IPS DF 6.9 (cell line): ENCODE measurements around the gene HAL.

Experiments used
- DNase-seq: peaks from one replicate; pipeline ENCODE4 v3.0.0-alpha.2; 2013; ENCODE audit warnings: low read depth, low spot score
- H3K27ac ChIP-seq: one replicate; pipeline ENCODE4 v1.5.1; 2013; ENCODE audit warnings: low read length, control low read depth
- H3K27me3 ChIP-seq: 2 replicates; pipeline ENCODE4 v1.6.1; 2013; ENCODE audit warnings: mild to moderate bottlenecking, low read length; ENCODE audit not compliant: control insufficient read depth, insufficient read depth
- H3K36me3 ChIP-seq: 2 replicates; pipeline ENCODE4 v1.6.1; 2013; ENCODE audit warnings: low read length; ENCODE audit not compliant: control insufficient read depth, insufficient read depth
- H3K4me1 ChIP-seq: 2 replicates; pipeline ENCODE4 v1.6.1; 2013; ENCODE audit warnings: low read length; ENCODE audit not compliant: control insufficient read depth, insufficient read depth
- H3K4me3 ChIP-seq: 2 replicates; pipeline ENCODE4 v1.5.1; 2013; ENCODE audit warnings: mild to moderate bottlenecking, low read length
- H3K9me3 ChIP-seq: 2 replicates; pipeline ENCODE4 v1.6.1; 2013; ENCODE audit warnings: low read length, inconsistent platforms; ENCODE audit not compliant: control insufficient read depth, insufficient read depth
- WGBS: extraction: QIAGEN DNeasy Blood & Tissue Kit; methylation state at CpG from one replicate; pipeline ENCODE4 v1.1.7; 2013; ENCODE audit warnings: mixed read lengths, missing lambda C conversion rate; ENCODE audit not compliant: insufficient read length, insufficient coverage; 5-methylcytosine and 5-hydroxymethylcytosine counted together

Gene HAL

DNA sequence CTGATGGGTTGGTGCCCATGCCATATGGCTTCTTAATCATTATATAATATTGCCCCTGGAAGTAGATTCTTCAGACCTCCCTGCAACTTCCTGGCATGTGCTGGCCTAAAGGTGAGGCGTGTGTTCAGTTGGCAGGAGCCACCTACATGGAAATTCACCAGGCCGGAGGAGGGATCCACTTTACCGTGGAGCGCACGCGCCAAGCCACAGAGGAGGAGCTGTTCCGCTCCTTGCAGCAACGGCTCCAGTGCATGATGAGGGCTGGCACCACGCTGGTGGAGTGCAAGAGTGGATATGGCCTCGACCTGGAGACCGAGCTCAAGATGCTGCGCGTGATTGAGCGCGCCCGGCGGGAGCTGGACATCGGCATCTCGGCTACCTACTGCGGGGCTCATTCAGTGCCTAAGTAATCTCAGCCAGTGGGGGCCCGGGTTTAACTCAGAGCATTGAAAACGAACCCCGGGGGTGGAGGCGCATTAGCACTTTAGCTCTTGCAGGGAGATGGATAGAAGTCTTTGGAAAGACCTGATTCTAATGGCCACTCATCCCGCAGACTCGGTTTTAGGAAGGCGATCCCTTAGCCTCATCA, 39.5 kb downstream of the HAL start:
- Histone ChIP-seq H3K4me1 (0 out of 2 replicates have a peak, but pooled peaks cover 1% of the 10 kb centered on the region), H3K9me3 (no peaks in the 10 kb centered on the region), H3K4me3 (no peak overlapping the region), H3K27ac (no peak overlapping the region), H3K36me3 (no peaks in the 10 kb centered on the region), H3K27me3 (no peaks in the 10 kb centered on the region)
- WGBS: no CpG with 5 or more reads among the region's 27 CpGs
- no peak for DNase-seq

DNA sequence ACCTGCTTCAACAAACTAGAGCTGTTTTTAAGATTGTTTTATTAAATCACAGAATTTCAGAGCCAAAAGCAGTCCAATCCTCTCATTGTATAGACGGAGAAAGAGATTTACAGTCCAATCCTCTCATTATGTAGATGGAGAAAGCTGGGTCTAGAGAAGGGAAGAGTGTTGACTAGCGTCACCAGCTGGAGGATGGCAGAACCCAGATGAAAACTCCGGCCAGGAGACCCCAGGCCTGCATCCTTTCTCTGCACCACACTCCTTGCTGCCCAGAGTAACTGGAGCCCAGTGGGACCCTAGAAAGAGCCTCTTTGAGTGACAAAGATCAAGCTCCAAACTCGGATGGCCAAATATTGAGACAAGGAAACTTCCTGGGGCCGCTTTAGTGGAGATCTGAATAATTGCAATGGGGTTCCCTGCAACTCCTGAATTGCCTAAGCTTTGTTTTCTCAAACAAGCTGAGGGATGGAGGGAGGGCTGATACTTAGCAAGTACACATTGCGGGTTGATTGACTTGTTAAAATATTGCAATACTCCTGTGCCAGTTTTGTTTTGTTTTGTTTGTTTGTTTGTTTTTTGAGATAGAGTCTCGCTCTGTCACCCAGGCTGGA, 40.5 kb downstream of the HAL start:
- H3K36me3 ChIP-seq: no peaks in the 10 kb centered on the region
- DNase-seq: no peak
- H3K4me3 ChIP-seq: no peak overlapping the region
- no peaks in the 10 kb centered on the region for H3K27me3 ChIP-seq
- H3K9me3 ChIP-seq: no peaks in the 10 kb centered on the region
- H3K4me1 ChIP-seq: 0 out of 2 replicates have a peak, but pooled peaks cover 1% of the 10 kb centered on the region
- H3K27ac ChIP-seq: no peak overlapping the region
- no CpG with 5 or more reads among the region's 7 CpGs for WGBS

DNA sequence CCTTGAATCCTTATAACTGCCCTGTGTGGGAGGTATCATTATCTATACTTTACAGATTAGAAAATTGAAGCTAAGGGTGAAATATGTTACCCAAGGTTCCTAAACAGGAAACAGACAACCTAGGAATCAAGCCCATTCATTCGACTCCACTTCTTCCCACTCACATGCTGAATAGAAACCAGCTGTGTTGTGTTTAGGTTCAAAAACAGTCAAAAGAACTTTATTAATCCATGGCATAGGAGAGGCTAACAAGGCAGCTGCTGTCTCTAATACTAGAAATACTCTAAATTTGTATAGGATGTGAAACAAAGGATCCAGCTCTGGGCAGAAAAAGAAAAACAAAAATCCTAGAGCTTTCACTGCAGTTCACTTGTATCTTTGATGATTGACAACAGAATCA, 43.1 kb downstream of the HAL start:
- no peaks in the 10 kb centered on the region for H3K27me3 ChIP-seq

DNA sequence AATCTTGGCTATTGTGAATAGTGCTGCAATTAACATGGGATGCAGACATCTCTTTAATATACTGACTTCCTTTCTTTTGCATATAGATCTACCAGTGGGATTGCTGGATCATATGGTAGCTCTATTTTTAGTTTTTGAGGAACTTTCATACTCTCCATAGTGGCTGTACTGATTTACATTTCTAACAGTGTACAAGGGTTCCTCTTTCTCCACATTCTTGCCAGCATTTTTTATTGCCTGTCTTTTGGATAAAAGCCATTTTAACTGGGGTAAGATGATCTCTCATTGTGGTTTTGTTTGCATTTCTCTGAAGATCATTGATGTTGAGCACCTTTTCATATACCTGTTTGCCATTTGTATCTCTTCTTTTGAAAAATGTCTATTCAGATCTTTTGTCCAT, 44.6 kb downstream of the HAL start:
- Histone ChIP-seq H3K9me3 (no peaks in the 10 kb centered on the region), H3K4me1 (no peaks in the 10 kb centered on the region), H3K27me3 (no peaks in the 10 kb centered on the region), H3K4me3 (no peak overlapping the region), H3K27ac (no peak overlapping the region), H3K36me3 (no peaks in the 10 kb centered on the region)
- no peak for DNase-seq

More for the DNA sequence above, 43.1 kb downstream of the HAL start:
- no peaks in the 10 kb centered on the region for H3K36me3 ChIP-seq
- no peak overlapping the region for H3K27ac ChIP-seq
- WGBS: no CpG with 5 or more reads among the region's 1 CpG
- H3K4me3 ChIP-seq: no peak overlapping the region
- DNase-seq: no peak
- 0 out of 2 replicates have a peak, but pooled peaks cover 1% of the 10 kb centered on the region for H3K4me1 ChIP-seq
- H3K9me3 ChIP-seq: no peaks in the 10 kb centered on the region

DNA sequence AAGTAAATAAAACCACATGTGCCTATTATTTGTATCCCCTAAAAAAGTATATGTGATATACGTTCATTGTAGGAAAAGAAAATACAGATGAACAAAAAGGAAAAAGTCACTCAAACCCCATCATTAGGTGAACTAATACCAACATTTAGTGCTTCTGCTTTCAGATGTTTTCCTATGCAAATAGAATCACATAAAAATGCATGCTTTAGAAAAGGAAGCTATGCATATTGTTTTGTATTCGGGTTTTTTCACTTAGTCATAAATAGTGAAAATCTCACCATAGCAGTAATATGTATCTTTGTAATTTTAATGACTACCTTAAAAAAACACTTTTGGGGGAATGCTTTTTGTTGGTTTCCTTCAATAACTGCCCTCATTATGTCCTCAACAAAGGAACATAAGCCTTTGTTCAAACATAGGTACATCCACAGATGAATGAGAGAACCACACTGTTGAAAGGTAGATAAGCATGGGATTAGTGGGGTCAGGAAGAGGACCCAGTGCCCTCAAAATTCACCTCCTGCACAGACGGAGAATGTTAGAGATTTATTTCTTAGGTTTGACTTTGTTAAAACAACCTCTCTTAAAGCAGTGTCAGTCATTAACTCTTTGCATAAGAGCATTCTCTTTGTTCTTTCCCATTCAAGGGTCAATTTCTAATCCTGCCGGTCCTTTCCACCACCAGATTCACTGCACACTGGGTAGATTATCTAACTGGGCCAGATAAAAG, 46.5 kb downstream of the HAL start:
- Histone ChIP-seq H3K9me3 (no peaks in the 10 kb centered on the region), H3K27ac (no peak overlapping the region), H3K27me3 (no peaks in the 10 kb centered on the region), H3K4me3 (no peak overlapping the region), H3K36me3 (no peaks in the 10 kb centered on the region), H3K4me1 (no peaks in the 10 kb centered on the region)
- WGBS: no CpG with 5 or more reads among the region's 4 CpGs
- no peak for DNase-seq

DNA sequence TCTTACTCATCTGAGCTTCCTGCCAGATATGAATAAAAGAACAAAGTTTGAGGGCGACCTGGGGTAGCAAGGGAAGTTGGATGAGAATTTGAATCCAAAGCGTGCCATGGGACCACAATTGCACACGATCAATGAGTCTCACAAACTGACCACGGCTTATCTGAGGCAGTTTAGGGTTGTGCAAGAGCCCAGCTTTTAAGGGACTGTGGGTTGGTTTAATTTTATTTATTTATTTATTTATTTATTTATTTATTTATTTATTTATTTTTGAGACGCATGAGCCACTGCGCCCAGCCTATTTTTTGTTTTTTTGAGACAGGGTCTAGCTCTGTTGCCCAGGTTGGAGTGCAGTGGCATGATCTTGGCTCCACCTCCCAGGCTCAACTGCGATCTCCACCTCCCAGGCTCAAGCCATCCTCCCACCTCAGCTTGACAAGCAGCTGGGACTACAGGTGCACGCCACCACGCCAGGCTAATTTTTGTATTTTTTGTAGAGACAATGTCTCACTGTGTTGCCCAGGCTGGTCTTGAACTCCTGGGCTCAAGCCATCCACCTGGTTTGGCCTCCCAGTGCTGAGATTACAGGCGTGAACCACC, 51.9 kb downstream of the HAL start:
- Histone ChIP-seq H3K27me3 (peaks cover 2% of the 10 kb centered on the region; the same call in 1 of the 2 replicates), H3K9me3 (no peaks in the 10 kb centered on the region), H3K27ac (no peak overlapping the region), H3K4me1 (no peaks in the 10 kb centered on the region), H3K36me3 (no peaks in the 10 kb centered on the region), H3K4me3 (no peak overlapping the region)
- DNase-seq: no peak
- WGBS: no CpG with 5 or more reads among the region's 10 CpGs

DNA sequence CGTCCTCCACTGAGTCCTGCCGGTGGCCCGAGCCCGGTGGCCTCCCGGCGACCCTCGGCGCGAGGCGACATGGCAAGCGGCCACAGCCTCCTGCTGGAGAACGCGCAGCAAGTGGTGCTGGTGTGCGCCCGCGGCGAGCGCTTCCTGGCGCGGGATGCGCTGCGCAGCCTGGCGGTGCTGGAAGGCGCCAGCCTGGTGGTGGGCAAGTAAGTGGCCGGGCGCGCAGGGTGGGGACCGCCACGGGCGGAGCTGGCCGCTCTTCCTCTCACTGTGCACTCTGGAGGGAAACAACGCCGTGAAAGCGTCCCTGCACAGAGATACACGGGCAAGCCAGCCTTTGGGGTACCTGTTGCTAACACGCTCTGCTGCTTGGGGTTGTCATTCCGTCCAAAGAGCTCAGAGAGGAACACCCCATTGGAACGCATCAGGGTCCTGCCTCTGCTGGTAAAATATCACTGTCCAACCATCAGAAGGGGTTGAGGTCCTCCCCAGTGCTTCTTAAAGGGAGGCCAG, 52.8 kb downstream of the HAL start, which contains the start of gene AMDHD1:
Gene AMDHD1, plus strand, starts transcription at position 2 of the 513 bp plus-strand sequence. Its CDS starts 68 bp downstream, at position 70.
- DNase-seq: no peak
- Histone ChIP-seq H3K27me3 (peaks cover 2% of the 10 kb centered on the region; the same call in 1 of the 2 replicates), H3K4me3 (peak within 1 kb of the TSS; percentile 49), H3K27ac (no peak within 1 kb of the TSS), H3K36me3 (no peaks in the 10 kb centered on the region), H3K9me3 (no peaks in the 10 kb centered on the region), H3K4me1 (no peaks in the 10 kb centered on the region)
- WGBS: no CpG with 5 or more reads among the region's 38 CpGs

DNA sequence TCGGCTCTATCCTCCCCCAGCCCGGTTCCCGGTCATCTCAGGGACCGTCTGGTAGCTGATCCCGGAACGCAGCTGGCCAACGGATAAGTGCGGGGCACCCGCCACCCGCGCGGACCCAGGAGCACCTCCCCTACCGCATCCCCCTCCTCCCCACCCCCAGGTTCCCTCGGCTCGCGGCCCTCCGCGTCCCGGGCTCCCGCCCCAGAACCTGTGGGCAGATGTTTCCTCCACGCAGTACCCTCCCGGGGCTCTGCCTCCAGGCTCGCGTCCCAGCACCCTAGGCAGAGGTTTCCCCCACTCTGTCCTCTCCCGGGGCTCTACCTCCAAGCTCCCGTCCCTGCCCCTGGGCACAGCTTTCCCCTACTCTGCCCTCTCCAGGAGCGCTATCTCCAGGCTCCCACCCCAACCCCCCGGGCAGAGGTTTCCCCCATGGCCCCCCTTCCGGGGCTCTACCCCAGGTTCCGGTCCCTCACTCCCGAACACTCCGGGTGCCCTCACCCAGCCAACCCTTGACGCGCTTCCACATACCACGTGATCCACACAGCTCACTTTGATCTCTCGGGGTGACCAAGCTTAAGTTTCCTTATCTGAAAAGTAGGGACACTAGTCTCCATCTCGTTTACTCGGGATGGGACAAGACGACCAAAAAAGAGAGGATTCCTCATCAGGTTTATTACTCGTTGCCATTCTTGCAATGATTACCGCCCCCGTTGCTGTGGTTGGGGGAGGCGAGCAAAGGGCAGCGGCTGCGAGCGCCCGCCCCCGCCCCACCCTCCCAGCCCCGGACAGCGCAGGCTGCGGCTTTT, 53.4 kb downstream of the HAL start, which contains the start of gene CCDC38:
Gene CCDC38, minus strand, starts transcription at position 91 of the 806 bp plus-strand sequence. CDS start 6,105 bp downstream, outside the sequence.
- no peaks in the 10 kb centered on the region for H3K36me3 ChIP-seq
- DNase-seq: no peak
- no peaks in the 10 kb centered on the region for H3K4me1 ChIP-seq
- no CpG with 5 or more reads among the region's 51 CpGs for WGBS
- H3K27ac ChIP-seq: no peak within 1 kb of the TSS
- H3K9me3 ChIP-seq: no peaks in the 10 kb centered on the region
- peak within 1 kb of the TSS; percentile 49 for H3K4me3 ChIP-seq
- peaks cover 2% of the 10 kb centered on the region; the same call in 1 of the 2 replicates for H3K27me3 ChIP-seq

DNA sequence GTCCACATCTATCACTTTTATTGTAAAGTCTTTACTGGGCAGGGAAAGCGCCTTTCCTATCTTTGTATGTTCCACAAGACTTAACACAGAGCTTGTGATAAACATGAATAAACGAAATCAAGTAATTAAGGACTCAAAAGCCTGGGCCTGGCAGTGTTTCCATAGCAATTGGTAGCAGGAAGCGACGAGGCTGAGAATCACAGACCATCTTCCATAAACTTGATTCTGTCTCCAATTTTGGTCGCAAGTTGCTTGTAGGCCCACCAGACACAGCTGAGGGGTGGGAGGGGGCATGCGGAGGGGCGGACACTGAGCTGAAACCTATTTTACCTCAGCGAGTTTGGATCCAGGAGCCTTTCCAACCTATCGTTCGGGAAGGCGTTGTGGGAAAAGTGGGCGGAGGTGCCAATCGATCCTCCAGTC, 54.0 kb downstream of the HAL start:
- Histone ChIP-seq H3K4me1 (no peaks in the 10 kb centered on the region), H3K27me3 (peaks cover 2% of the 10 kb centered on the region; the same call in 1 of the 2 replicates), H3K4me3 (peak overlapping the region; percentile 49; the same call in 1 of the 2 replicates), H3K27ac (no peak overlapping the region), H3K36me3 (no peaks in the 10 kb centered on the region), H3K9me3 (no peaks in the 10 kb centered on the region)
- WGBS: no CpG with 5 or more reads among the region's 13 CpGs
- no peak for DNase-seq
